ENCODE data around the gene PTPN12.
A peak's percentile ranks its signal among the peaks of the same experiment; 100 is the strongest.

PTPN12 gene

DNA sequence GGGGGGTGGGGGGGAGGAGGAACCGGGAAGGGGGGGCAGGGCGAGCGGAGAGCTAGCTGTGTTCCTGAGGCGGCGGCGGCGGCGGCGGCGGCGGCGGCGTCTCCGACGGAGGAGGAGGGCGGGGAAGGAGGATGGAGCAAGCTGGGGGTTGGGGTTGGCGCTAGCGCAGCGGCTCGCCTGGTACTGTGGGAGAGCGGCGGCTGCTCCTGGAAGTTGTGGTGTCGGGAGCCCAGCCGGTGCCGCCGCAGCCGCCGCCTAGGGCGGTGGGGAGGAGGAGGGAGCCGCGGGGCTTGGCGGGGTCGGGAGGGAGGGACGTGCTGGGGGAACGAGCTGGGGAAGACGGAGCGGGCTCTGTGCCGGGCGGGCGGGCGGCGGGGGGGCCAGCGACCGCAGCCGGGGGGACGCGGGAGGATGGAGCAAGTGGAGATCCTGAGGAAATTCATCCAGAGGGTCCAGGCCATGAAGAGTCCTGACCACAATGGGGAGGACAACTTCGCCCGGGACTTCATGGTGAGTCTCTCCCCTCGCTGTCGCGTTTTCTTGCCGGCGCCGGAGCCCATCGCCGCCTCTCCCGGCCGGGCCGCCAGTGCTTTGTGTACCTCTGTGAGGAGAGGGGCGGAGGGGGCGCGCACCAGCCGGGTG lies at the start of gene PTPN12:
PTPN12 (plus strand) TSS at position 160 of the 642 bp plus-strand sequence; CDS start at position 412, 252 bp downstream.
- no peaks in the 10 kb centered on the region for H3K27me3 ChIP-seq (ENCODE audit: insufficient read depth, poor library complexity, severe bottlenecking)
- TF ChIP-seq, protein P1, sequence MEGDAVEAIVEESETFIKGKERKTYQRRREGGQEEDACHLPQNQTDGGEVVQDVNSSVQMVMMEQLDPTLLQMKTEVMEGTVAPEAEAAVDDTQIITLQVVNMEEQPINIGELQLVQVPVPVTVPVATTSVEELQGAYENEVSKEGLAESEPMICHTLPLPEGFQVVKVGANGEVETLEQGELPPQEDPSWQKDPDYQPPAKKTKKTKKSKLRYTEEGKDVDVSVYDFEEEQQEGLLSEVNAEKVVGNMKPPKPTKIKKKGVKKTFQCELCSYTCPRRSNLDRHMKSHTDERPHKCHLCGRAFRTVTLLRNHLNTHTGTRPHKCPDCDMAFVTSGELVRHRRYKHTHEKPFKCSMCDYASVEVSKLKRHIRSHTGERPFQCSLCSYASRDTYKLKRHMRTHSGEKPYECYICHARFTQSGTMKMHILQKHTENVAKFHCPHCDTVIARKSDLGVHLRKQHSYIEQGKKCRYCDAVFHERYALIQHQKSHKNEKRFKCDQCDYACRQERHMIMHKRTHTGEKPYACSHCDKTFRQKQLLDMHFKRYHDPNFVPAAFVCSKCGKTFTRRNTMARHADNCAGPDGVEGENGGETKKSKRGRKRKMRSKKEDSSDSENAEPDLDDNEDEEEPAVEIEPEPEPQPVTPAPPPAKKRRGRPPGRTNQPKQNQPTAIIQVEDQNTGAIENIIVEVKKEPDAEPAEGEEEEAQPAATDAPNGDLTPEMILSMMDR (IDR thresholded peaks at IDR 0.05; ENCODE audit: poor library complexity, severe bottlenecking): no peak
- H3K4me1 ChIP-seq (ENCODE audit: insufficient read depth, poor library complexity, severe bottlenecking): peaks cover 36% of the 10 kb centered on the region
- no peaks in the 10 kb centered on the region for H3K9me3 ChIP-seq (ENCODE audit: severe bottlenecking)
- H3K36me3 ChIP-seq (ENCODE audit: low read depth): peaks cover 17% of the 10 kb centered on the region
- peak within 1 kb of the TSS; percentile 96 for H3K27ac ChIP-seq (ENCODE audit: poor library complexity, severe bottlenecking)
- peak within 1 kb of the TSS; percentile 96 for H3K4me3 ChIP-seq (ENCODE audit: severe bottlenecking)
- DNase-seq (ENCODE audit: low spot score) (no peak), ATAC-seq (ENCODE audit: low read depth) (peak; percentile 46)

DNA sequence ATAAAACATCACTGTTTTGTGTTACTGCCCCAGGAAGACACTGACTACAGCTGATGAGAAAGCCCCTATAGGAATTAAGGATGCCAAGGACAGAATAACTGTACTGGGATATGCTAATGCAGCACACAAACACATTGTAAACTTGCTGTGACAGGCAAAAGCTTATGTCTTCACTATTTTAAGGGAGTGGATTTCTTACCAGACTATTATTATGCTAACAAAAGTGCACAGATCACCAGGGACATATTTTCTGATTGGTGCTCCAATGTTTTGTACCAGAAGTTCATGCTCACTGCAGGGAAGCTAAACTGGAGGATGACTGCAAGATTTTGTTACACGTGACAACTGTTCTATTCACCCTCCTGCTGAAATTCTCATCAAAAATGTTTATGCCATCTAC lies 48.1 kb upstream of the PTPN12 start:
- no peaks in the 10 kb centered on the region for H3K36me3 ChIP-seq (ENCODE audit: low read depth)
- no peaks in the 10 kb centered on the region for H3K4me1 ChIP-seq (ENCODE audit: insufficient read depth, poor library complexity, severe bottlenecking)
- H3K4me3 ChIP-seq (ENCODE audit: severe bottlenecking): no peak overlapping the region
- no peaks in the 10 kb centered on the region for H3K9me3 ChIP-seq (ENCODE audit: severe bottlenecking)
- no peak overlapping the region for H3K27ac ChIP-seq (ENCODE audit: poor library complexity, severe bottlenecking)
- TF ChIP-seq, protein P1 (IDR thresholded peaks at IDR 0.05; ENCODE audit: poor library complexity, severe bottlenecking): no peak
- H3K27me3 ChIP-seq (ENCODE audit: insufficient read depth, poor library complexity, severe bottlenecking): no peaks in the 10 kb centered on the region
- DNase-seq (ENCODE audit: low spot score): no peak
- no peak for ATAC-seq (ENCODE audit: low read depth)

DNA sequence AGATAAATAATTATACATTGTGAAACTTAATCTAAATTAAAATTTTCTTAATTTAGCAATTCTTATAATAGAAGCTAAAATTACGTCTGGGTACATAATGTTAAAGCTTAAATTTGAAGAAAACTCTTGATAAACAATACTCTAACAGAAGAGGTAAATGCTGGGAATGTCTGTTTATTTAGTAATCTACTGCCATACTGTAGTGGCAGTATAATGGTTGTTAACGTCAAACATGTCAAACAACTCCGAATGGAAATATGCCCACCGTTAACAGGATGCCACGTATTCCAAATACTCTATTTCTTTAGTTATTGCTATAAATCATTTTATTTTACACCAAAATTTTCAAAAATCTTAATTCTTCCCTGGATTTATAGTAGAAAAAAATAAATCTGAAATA lies 40.0 kb upstream of the PTPN12 start:
- no peaks in the 10 kb centered on the region for H3K4me1 ChIP-seq (ENCODE audit: insufficient read depth, poor library complexity, severe bottlenecking)
- DNase-seq (ENCODE audit: low spot score) (no peak), ATAC-seq (ENCODE audit: low read depth) (no peak)
- no peak overlapping the region for H3K27ac ChIP-seq (ENCODE audit: poor library complexity, severe bottlenecking)
- TF ChIP-seq, protein P1 (IDR thresholded peaks at IDR 0.05; ENCODE audit: poor library complexity, severe bottlenecking): no peak
- no peaks in the 10 kb centered on the region for H3K36me3 ChIP-seq (ENCODE audit: low read depth)
- H3K9me3 ChIP-seq (ENCODE audit: severe bottlenecking): no peaks in the 10 kb centered on the region
- H3K27me3 ChIP-seq (ENCODE audit: insufficient read depth, poor library complexity, severe bottlenecking): no peaks in the 10 kb centered on the region
- no peak overlapping the region for H3K4me3 ChIP-seq (ENCODE audit: severe bottlenecking)

DNA sequence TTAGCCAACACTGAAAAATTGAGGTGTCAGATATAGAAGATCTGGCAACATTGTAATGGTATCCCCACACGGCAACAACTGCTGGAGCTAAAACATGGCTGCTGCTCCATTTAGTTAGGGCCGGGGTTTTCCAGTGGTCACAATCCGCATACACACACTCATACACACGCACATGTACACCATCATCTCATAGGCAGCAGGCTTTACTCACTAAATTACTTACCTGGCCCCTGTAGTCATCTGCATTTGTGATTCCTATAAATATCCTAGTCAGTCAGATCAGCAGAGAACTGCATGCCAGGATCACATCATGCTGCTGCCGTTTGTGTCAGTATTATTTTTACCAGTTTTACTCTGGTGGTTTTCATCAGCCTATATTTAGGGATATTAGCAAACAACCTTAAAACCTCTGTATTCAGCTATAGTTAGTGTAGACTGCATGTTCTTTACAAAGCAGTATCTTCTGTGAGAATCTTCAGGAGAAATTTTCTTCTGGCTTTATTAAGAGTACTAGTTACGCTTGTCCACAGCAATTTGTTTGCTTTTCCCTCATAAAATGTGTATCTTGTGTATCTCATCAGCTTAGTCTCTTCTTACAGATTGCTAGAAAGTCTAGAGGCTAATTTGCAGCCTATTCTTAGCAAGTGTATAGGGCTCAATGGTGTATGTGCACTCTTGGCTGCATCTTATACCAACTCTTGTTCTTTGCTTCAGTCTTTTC lies 38.3 kb upstream of the PTPN12 start:
- Histone ChIP-seq H3K27me3 (ENCODE audit: insufficient read depth, poor library complexity, severe bottlenecking) (no peaks in the 10 kb centered on the region), H3K4me3 (ENCODE audit: severe bottlenecking) (no peak overlapping the region), H3K4me1 (ENCODE audit: insufficient read depth, poor library complexity, severe bottlenecking) (no peaks in the 10 kb centered on the region), H3K9me3 (ENCODE audit: severe bottlenecking) (no peaks in the 10 kb centered on the region), H3K27ac (ENCODE audit: poor library complexity, severe bottlenecking) (no peak overlapping the region), H3K36me3 (ENCODE audit: low read depth) (no peaks in the 10 kb centered on the region)
- TF ChIP-seq, protein P1 (IDR thresholded peaks at IDR 0.05; ENCODE audit: poor library complexity, severe bottlenecking): no peak
- no peak for ATAC-seq (ENCODE audit: low read depth)
- DNase-seq (ENCODE audit: low spot score): no peak

DNA sequence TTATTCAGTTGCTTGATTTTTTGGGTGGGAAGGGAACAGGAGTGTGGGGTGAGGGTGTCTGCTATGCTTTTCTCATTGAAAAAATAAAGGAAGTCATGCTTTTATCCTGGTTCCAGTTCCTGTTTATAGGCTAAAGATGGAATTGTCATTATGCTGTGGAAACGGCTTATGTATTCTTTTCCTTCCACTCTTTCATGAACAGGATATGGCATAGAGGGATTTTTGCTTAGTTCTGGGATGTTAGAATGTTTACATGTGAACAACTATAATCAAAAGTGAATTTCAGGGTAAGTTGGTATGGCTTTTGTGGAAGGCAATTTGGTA lies 35.9 kb upstream of the PTPN12 start:
- no peaks in the 10 kb centered on the region for H3K4me1 ChIP-seq (ENCODE audit: insufficient read depth, poor library complexity, severe bottlenecking)
- no peak for DNase-seq (ENCODE audit: low spot score)
- no peaks in the 10 kb centered on the region for H3K9me3 ChIP-seq (ENCODE audit: severe bottlenecking)
- no peak overlapping the region for H3K27ac ChIP-seq (ENCODE audit: poor library complexity, severe bottlenecking)
- no peak overlapping the region for H3K4me3 ChIP-seq (ENCODE audit: severe bottlenecking)
- H3K36me3 ChIP-seq (ENCODE audit: low read depth): no peaks in the 10 kb centered on the region
- TF ChIP-seq, protein P1 (IDR thresholded peaks at IDR 0.05; ENCODE audit: poor library complexity, severe bottlenecking): no peak
- no peaks in the 10 kb centered on the region for H3K27me3 ChIP-seq (ENCODE audit: insufficient read depth, poor library complexity, severe bottlenecking)
- no peak for ATAC-seq (ENCODE audit: low read depth)

Measured in RWPE2 (cell line).